GM19035 (cell line): ENCODE measurements around the gene LGMN.
A peak's percentile ranks its signal among the peaks of the same experiment; 100 is the strongest.
"Not testable (repeated sequence)": the region's sequence is repeated elsewhere in the genome, so short reads cannot be mapped to it uniquely, and the experiment has no call there.

Experiments used
- ATAC-seq: cut with Tn5 transposase; IDR thresholded peaks from one replicate; pipeline ENCODE4 v1.9.1; 2021; ENCODE audit not compliant: unreplicated experiment

The LGMN gene

GRCh38 chr14:92729634-92730358, 18.6 kb downstream of the LGMN start:
- ATAC-seq: peak; percentile 57

- no peak for ATAC-seq
Measured at GRCh38 chr14:92728759-92729364, 19.6 kb downstream of the LGMN start.

GRCh38 chr14:92726933-92727262, 21.5 kb downstream of the LGMN start:
- no peak for ATAC-seq

GRCh38 chr14:92726135-92726932, 22.1 kb downstream of the LGMN start:
- no peak for ATAC-seq

- no peak for ATAC-seq
Measured at GRCh38 chr14:92724516-92725340, 23.7 kb downstream of the LGMN start.

- ATAC-seq: no peak
Measured at GRCh38 chr14:92719890-92720323, 28.5 kb downstream of the LGMN start.

GRCh38 chr14:92719421-92719820, 29.0 kb downstream of the LGMN start:
- no peak for ATAC-seq

- no peak for ATAC-seq
Measured at GRCh38 chr14:92718664-92719063, 29.8 kb downstream of the LGMN start.

GRCh38 chr14:92717571-92718042, 30.8 kb downstream of the LGMN start:
- no peak for ATAC-seq

GRCh38 chr14:92716131-92716530, 32.3 kb downstream of the LGMN start:
- no peak for ATAC-seq

- not testable (repeated sequence) for ATAC-seq
Measured at GRCh38 chr14:92714739-92715307, 33.6 kb downstream of the LGMN start.

- no peak for ATAC-seq
Measured at GRCh38 chr14:92712654-92713051, 35.8 kb downstream of the LGMN start.

- ATAC-seq: no peak
Measured at GRCh38 chr14:92711976-92712653, 36.3 kb downstream of the LGMN start.

- ATAC-seq: no peak
Measured at GRCh38 chr14:92710001-92710341, 38.5 kb downstream of the LGMN start.

GRCh38 chr14:92709340-92710000, 39.0 kb downstream of the LGMN start:
- ATAC-seq: no peak

- no peak for ATAC-seq
Measured at GRCh38 chr14:92706386-92706785, 42.0 kb downstream of the LGMN start.

- ATAC-seq: peak; percentile 2
Measured at GRCh38 chr14:92704821-92705220, 43.6 kb downstream of the LGMN start.

- ATAC-seq: peak; percentile 97
Measured at GRCh38 chr14:92704036-92704804, 44.2 kb downstream of the LGMN start.

GRCh38 chr14:92703516-92703915, 44.9 kb downstream of the LGMN start:
- no peak for ATAC-seq
